Measurements from ENCODE around the gene MRPL36. TPM values are rescaled to one million over a fixed set of nuclear protein-coding genes. Genes with fewer than 3 reads are reported as not detected.

Gene MRPL36
- total RNA-seq, 1 experiment from 2014 or later: 116 TPM

DNA sequence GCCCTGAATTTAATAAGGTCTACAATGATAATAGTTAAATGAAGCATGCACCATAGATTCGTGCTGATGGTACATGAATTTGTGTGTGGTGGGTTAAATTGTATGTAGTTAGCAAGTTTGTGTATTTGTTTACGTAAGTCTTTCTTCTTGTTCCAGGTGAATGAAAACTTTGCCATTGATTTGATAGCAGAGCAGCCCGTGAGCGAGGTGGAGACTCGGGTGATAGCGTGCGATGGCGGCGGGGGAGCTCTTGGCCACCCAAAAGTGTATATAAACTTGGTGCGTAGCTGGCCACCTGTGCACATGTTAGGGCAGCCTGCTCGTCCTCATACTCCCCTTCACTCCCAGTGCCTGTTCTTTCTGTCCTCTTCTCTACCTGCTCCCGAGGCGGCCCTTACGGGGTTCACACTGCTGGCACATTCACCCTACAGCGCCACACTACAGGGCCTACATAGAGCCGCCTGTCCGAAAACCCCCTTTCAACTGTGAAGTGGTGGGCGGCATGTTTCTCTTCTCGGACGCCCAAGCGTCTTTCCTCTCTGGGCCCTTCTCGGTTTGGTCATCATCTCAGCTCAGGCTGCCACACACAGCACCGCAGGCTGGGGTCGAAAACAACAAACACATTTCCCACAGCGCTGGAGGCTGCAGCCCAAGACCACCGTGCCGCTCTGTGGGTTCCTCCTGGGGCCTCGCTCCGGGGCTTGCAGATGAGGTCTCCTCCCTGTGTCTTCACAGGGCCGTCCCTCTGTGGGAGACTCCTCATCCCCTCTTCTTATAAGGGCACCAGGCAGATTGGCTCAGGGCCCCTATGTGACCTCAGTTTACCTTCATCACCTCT is 14.8 kb upstream of the MRPL36 start:
- no peaks in the 10 kb centered on the region for H3F3A ChIP-seq (ENCODE audit: low read length, unreplicated experiment)
- no peaks in the 10 kb centered on the region for H3K9me2 ChIP-seq (replicated peaks; ENCODE audit: low read length)
- no peak for TF ChIP-seq EZH2 (IDR thresholded peaks at IDR 0.05; ENCODE audit: low read length, unreplicated experiment)
- TF ChIP-seq, protein P1, sequence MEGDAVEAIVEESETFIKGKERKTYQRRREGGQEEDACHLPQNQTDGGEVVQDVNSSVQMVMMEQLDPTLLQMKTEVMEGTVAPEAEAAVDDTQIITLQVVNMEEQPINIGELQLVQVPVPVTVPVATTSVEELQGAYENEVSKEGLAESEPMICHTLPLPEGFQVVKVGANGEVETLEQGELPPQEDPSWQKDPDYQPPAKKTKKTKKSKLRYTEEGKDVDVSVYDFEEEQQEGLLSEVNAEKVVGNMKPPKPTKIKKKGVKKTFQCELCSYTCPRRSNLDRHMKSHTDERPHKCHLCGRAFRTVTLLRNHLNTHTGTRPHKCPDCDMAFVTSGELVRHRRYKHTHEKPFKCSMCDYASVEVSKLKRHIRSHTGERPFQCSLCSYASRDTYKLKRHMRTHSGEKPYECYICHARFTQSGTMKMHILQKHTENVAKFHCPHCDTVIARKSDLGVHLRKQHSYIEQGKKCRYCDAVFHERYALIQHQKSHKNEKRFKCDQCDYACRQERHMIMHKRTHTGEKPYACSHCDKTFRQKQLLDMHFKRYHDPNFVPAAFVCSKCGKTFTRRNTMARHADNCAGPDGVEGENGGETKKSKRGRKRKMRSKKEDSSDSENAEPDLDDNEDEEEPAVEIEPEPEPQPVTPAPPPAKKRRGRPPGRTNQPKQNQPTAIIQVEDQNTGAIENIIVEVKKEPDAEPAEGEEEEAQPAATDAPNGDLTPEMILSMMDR (conservative IDR thresholded peaks at IDR 0.05; ENCODE audit: low read depth, low read length): no peak
- TF ChIP-seq EZH2phosphoT487 (IDR thresholded peaks at IDR 0.05; ENCODE audit: borderline replicate concordance, low read length): no peak
- no peaks in the 10 kb centered on the region for H3K9me3 ChIP-seq (ENCODE audit: low read length)
- H3K36me3 ChIP-seq (ENCODE audit: low read depth, low read length): peaks cover 65% of the 10 kb centered on the region
- no peak overlapping the region for H3K27ac ChIP-seq (ENCODE audit: low read length)
- no TSS peak for BruUV-seq (replicated peaks)
- ATAC-seq: no peak
- DNase-seq: no peak
- H3K4me3 ChIP-seq (ENCODE audit: low read length): no peak overlapping the region
- ChIA-PET POLR2A (ENCODE audit: unreplicated experiment) (no interaction called here), CTCF (no interaction called here)
- H3K4me2 ChIP-seq (ENCODE audit: low read length): no peak overlapping the region
- no peak overlapping the region for H2AFZ ChIP-seq (ENCODE audit: low read length)
- intact Hi-C loops (cut with micrococcal nuclease): no loop called here
- no peaks in the 10 kb centered on the region for H3K27me3 ChIP-seq (ENCODE audit: low read length)
- H3K79me2 ChIP-seq (ENCODE audit: low read length): peaks cover 34% of the 10 kb centered on the region
- H4K20me1 ChIP-seq (ENCODE audit: low read length): peaks cover 11% of the 10 kb centered on the region; the same call in 1 of the 2 replicates
- H3K9ac ChIP-seq (ENCODE audit: low read length): no peak overlapping the region
- H3K4me1 ChIP-seq (ENCODE audit: insufficient read depth, low read length): no peaks in the 10 kb centered on the region

- Histone ChIP-seq H2AFZ (ENCODE audit: low read length) (no peak overlapping the region), H3K4me3 (ENCODE audit: low read length) (no peak overlapping the region), H3K9me2 (replicated peaks; ENCODE audit: low read length) (no peaks in the 10 kb centered on the region), H3K79me2 (ENCODE audit: low read length) (peaks cover 67% of the 10 kb centered on the region), H3K9me3 (ENCODE audit: low read length) (no peaks in the 10 kb centered on the region), H3K27ac (ENCODE audit: low read length) (no peak overlapping the region), H3F3A (ENCODE audit: low read length, unreplicated experiment) (no peaks in the 10 kb centered on the region), H3K36me3 (ENCODE audit: low read depth, low read length) (peaks cover 75% of the 10 kb centered on the region), H3K27me3 (ENCODE audit: low read length) (no peaks in the 10 kb centered on the region), H4K20me1 (ENCODE audit: low read length) (peaks cover 7% of the 10 kb centered on the region; the same call in 1 of the 2 replicates), H3K4me2 (ENCODE audit: low read length) (no peak overlapping the region), H3K4me1 (ENCODE audit: insufficient read depth, low read length) (no peaks in the 10 kb centered on the region), H3K9ac (ENCODE audit: low read length) (no peak overlapping the region)
- DNase-seq (no peak), ATAC-seq (no peak)
- intact Hi-C loops (cut with micrococcal nuclease): no loop called here
- CTCF ChIA-PET: no interaction called here
- no peak for TF ChIP-seq EZH2phosphoT487 (IDR thresholded peaks at IDR 0.05; ENCODE audit: borderline replicate concordance, low read length)
- TF ChIP-seq, protein P1 (conservative IDR thresholded peaks at IDR 0.05; ENCODE audit: low read depth, low read length): no peak
- no peak for TF ChIP-seq EZH2 (IDR thresholded peaks at IDR 0.05; ENCODE audit: low read length, unreplicated experiment)
- POLR2A ChIA-PET (ENCODE audit: unreplicated experiment): no interaction called here
- no TSS peak for BruUV-seq (replicated peaks)
These were observed 11.0 kb upstream of the MRPL36 start for GRCh38 chr5:1810581-1811101.
